Urothelium cell line (cell line): ENCODE measurements around the gene CTDP1.

Experiments used
- DNase-seq: peaks from one replicate; pipeline ENCODE4 v3.0.0; 2011; ENCODE audit warnings: low spot score, mixed read lengths
- FAIRE-seq: peaks from 2 replicates; lab custom pipeline; 2011; peaks lifted over from hg19 to GRCh38; lab: Jason Lieb, UNC

CTDP1 gene

GRCh38 chr18:79790996-79791972 is 111.7 kb downstream of the CTDP1 start:
- DNase-seq (peak; percentile 93), FAIRE-seq (peak; percentile 94)

GRCh38 chr18:79792096-79792987 is 112.7 kb downstream of the CTDP1 start:
- no peak for FAIRE-seq
- DNase-seq: no peak

GRCh38 chr18:79792988-79793355 is 113.4 kb downstream of the CTDP1 start:
- no peak for FAIRE-seq
- DNase-seq: no peak

GRCh38 chr18:79794846-79795245 is 115.2 kb downstream of the CTDP1 start:
- FAIRE-seq (no peak), DNase-seq (no peak)

GRCh38 chr18:79795446-79795845 is 115.8 kb downstream of the CTDP1 start:
- FAIRE-seq: peak; percentile 91
- DNase-seq: peak; percentile 44

- FAIRE-seq (no peak), DNase-seq (no peak)
Observed at GRCh38 chr18:79796016-79796415, 116.4 kb downstream of the CTDP1 start.

GRCh38 chr18:79796531-79797405 is 117.2 kb downstream of the CTDP1 start:
- DNase-seq (no peak), FAIRE-seq (no peak)

GRCh38 chr18:79797518-79798345 is 118.1 kb downstream of the CTDP1 start, which contains the start of gene KCNG2:
TSS of gene KCNG2 (plus strand) at chr18:79797938. CDS start at chr18:79863668, 65,730 bp downstream.
- no peak for FAIRE-seq
- no peak for DNase-seq

- FAIRE-seq: no peak
Observed at GRCh38 chr18:79798346-79798998, 118.9 kb downstream of the CTDP1 start.

GRCh38 chr18:79798999-79799370 is 119.4 kb downstream of the CTDP1 start:
- FAIRE-seq: no peak
- no peak for DNase-seq

More at GRCh38 chr18:79798346-79798998, 118.9 kb downstream of the CTDP1 start:
- no peak for DNase-seq

- FAIRE-seq (no peak), DNase-seq (no peak)
Observed at GRCh38 chr18:79799619-79800370, 120.2 kb downstream of the CTDP1 start.

- DNase-seq (no peak), FAIRE-seq (no peak)
Observed at GRCh38 chr18:79800371-79801180, 121.0 kb downstream of the CTDP1 start.

GRCh38 chr18:79801217-79801616 is 121.6 kb downstream of the CTDP1 start:
- FAIRE-seq (no peak), DNase-seq (no peak)

- FAIRE-seq (no peak), DNase-seq (no peak)
Observed at GRCh38 chr18:79801641-79802040, 122.0 kb downstream of the CTDP1 start.

GRCh38 chr18:79802298-79802697 is 122.7 kb downstream of the CTDP1 start:
- DNase-seq (no peak), FAIRE-seq (no peak)

- FAIRE-seq: no peak
- no peak for DNase-seq
Observed at GRCh38 chr18:79803611-79804051, 124.0 kb downstream of the CTDP1 start.
